HUDEP-2 (cell line): ENCODE results near the gene TSTD1.
"Not testable (repeated sequence)": the region's sequence is repeated elsewhere in the genome, so short reads cannot be mapped to it uniquely, and the experiment has no call there.

Experiments used
- DNase-seq, 76 experiments: peaks; one replicate each; lab custom pipeline; 2025; ENCODE audit not compliant: unreplicated experiment in 76 of 76; lab: John Stamatoyannopoulos, UW

Gene TSTD1

DNA sequence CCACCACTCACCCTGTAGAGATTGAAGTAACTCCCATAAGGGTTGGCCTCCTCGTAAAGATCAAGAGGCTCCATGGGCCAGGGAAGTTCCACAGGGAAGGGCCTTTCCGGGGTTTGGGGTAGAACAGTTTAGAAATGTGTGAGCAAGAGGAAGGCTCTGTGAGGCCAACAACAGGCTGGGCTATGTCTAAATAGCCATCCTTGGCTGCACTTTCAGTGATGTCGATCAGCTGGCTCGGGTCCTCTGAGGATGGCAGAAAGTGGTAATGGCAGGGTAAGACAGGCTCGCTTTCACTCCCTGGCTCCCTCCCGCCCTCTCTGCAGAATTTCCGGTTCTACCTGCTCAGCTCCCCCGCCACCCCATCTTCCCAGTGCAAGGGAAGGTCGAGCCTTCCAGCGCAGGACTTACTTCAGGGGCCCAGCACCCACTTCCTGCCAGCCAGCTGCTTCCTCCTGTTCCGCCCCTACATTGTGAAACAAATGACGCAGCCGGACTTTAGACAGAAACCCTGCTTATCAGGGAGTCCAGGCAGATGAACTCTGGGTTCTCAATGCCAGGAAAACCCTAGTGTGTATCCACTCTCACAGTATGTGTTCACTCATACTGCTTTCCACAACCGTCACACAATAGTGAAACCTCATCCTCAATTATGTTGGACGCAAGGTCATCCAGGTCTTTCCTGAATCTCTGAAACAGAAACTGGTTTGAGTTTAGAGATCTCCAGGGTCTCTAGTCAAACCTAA, 25.1 kb downstream of the TSTD1 start:
- peak in 72 of 76 experiments; percentile 33 to 90 (median 74) for DNase-seq

DNA sequence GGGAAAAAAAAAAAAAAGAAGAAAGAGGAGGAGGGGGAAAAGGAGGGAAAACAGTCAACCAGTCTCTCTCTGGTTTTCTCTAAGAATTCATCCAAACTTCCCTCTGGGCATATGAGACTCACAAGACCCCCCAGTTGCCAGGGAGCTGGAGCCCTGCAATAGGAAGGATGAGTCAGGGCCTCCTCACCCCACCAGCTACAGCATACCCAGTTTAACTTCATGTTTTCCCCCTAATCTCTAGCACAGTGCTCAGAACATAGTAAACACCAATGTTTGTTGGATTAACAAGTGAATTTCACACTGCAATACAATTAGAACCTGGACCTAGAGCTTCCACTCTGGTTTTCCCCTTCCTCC, 25.7 kb downstream of the TSTD1 start:
- DNase-seq, result peak in 1 of 76 experiments; percentile 48

DNA sequence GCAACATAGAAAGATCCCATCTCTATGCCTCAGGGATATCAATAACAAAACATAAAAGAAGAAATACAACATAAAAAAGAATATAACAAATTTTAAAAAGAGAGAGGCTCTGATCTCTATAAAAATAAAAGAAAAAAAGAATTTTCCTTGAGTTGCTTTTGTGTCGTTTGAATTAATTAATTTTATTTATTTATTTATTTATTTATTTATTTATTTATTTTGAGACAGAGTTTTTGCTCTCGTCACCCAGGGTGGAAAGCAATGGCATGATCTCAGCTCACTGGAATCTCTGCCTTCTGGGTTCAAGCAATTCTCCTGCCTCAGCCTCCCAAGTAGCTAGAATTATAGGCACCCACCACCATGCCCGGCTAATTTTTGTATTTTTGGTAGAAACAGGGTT, 26.3 kb downstream of the TSTD1 start:
- DNase-seq, result no peak

DNA sequence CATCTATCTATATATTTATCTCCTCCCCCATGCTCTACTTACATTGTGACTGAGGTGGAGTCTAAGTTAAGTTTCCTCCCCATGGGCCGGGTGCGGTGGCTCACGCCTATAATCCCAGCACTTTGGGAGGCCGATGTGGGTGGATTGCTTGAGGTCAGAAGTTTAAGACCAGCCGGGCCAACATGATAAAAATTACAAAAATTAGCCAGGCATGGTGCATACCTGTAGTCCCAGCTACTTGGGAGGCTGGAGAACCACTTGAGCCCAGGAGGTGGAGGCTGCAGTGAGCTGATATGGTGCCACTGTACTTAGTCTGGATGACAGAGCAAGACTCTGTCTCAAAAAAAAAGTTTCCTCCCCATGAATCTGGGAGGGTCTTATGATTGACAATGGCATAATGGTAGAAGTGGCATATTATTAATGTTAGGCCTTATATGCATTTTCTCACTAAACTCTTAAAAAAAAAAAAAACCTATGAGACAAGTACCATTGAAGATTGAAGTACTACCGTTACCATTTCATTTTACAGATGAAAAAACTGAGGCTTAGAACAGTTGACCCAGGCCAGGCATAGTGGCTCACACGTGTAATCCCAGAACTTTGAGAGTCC, 29.1 kb downstream of the TSTD1 start:
- DNase-seq, result peak in 74 of 76 experiments; percentile 15 to 94 (median 78)

DNA sequence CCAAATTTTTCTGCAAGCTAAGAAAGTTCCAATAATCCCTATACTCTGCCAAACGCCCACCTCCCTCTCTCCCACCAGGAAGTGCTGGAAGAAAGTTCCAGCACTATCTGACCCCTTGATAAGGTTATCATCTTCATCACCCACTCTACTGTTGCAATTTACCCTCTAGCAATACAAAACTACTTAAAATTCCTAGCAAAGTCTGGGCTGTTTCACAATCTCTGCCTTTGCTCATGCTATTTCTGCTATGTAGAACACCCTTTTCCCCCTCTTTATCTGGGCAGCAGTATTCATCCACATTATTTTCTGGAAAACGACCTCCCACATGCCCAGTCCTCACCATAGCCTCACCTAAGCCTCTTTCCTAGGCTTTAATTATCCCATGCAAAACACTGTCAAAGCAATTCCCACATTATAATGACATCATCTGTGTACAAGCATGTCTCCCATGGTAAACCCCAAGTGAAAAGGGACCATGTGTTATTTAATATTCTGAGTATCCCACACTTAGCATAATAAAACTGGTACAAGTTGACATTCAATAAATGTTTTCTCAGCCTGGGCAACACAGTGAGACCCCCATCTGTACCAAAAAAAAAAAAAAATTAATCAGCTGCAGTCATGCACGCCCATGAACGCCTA, 29.8 kb downstream of the TSTD1 start:
- no peak for DNase-seq

DNA sequence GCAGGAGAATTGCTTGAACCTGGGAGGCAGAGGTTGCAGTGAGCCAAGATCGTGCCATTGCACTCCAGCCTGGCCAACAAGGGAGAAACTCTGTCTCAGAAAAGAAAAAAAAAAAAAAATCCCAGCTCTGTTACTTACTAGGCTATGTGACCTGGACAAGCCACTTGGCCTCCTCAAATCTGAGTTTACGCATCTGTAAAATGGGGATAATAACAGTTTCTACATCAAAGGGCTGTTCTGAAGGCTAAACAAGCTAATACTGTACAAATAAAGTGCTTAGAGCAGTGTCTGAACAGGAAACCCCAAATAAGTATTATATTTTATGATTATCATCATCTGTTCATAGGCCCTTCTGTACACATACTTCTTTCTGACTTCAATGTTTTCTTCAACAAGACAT, 31.4 kb downstream of the TSTD1 start:
- no peak for DNase-seq

DNA sequence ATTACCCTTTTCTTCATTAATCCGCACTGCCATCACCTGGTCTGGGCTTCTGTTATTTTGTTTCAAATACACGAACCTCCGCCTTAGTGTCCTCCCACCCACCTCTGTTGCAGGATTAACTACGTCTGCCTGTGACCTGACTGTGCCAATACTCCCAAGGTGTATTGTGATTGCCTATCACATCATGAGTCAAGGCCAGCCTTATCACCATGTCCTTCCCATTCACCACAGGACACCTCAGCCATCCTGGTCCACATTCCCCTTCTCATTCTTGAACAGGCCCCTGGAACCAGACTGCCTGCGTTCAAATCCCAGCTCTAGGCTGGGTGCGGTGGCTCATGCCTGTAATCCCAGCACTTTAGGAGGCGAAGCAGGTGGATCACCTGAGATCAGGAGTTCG, 32.2 kb downstream of the TSTD1 start:
- no peak for DNase-seq

DNA sequence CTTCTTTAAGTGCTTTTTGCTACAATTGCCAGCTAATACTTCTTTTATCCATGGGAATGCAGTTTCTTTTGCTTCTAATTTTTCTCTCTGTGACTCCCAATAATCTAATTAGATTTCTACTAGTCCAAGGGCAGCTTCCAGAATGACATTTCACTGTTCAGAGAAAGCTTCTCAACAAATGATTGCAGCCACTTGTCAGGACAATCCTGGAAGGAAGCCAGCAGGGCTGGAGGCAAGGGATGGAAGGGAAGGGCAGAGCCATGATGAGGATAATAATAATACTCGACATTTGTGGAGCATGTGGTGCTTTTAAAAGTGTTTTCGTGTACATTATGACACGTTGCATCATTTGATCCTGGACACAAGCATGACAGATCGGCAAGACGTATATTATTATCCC, 37.2 kb downstream of the TSTD1 start:
- DNase-seq, result no peak

DNA sequence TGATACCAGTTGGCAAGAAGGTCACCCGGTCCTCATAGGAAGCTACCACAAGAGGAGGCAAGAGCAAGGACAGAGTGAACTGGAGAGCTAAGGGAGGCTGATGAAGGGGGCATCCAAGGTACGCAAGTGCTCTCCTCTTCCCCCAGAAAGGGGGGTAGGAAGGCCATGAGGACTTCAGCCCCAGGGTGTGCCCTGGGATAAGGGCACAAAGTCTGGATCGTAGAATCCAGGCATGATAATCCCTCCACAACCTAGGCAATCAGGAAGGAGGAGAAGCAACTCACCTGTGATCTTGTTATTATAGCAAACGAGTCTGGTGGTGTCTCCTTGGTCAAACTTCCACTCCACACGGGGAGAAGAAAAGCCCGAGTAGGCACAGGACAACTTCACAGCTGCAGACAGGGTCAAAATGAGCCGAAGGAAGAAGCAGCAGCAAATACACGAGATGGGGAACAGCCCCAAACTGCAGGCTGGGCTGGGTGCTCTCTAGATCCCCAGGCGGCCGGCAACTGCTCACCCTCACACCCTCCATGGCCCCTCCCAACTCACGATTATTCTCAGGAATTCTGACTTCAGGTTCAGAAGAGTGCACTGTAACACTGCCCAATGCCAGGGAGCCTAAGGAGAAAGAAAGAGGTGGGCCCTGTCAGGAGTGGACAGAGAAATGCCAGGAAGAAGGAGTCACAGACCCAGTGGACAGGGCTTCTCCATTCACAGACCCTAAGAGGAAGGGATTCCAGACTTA, 37.9 kb downstream of the TSTD1 start:
- no peak for DNase-seq

DNA sequence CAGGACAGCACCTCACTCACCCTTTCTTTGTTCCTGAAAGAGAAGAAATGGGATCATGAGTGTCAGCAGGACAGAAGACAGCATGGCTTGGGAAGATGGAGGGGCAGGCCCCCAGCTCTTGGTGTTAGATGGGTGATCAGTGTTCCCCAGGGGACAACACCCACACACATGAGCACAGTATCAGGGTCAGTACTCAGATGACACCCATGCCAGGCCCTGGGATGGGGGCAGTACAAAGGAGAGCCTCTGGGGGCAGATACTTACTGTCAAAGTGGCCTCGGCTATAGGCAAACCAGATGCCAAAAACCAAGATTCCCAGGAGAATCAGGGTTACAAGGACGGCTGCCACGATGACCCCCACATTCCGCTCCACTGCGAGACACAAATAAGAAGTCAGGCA, 39.4 kb downstream of the TSTD1 start:
- DNase-seq, result no peak

DNA sequence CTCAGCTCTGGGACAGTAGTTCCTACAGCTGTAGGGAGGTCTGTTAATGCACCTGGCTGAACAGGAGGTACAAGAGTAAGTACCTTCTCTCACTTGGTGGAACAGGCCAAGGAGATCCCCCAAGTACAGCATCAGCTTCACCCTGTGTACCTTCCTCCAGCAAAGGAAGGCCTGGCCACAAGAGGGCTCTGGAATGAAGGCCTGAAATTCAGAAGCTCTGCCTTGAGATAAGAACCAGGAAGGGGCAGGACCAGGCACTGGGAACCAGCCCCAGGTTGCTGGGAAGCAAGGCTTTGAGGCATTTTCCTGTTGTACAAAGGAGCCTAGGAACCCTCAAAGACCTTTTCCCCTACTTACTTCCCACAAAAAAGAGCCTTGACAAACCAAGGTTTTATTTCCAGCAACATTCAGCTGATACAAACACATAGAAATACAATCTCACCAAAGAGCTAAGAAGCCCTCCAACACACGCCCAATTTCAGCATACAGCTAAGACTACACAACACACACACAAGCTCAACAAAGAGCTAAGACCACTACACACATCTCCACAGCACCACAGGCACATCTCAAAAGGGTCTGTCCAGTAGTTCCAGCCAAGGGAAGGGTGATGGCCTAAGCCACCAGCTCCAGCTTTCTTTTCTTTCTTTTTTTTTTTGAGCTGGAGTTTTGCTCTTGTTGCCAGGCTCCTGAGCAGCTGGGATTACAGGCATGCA, 41.3 kb downstream of the TSTD1 start:
- peak in 67 of 76 experiments; percentile 1 to 74 (median 48) for DNase-seq

DNA sequence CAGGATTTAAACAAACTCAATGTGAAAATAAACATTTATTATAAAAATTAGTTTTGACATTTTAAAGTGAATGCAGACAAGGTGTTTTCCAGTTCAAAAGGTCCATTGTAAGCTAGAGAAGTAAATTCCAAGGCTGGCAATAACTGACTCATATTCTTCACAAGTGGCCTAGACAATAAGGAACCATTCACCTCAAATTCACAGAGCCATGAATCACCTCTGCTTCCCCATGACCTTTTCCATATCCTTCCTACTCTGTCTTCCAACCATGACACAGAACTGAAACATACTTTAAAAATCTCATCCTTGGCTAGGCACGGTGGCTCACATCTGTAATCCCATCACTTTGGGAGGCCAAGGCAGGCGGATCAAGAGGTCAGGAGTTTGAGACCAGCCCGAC, 42.6 kb downstream of the TSTD1 start:
- DNase-seq, result no peak

DNA sequence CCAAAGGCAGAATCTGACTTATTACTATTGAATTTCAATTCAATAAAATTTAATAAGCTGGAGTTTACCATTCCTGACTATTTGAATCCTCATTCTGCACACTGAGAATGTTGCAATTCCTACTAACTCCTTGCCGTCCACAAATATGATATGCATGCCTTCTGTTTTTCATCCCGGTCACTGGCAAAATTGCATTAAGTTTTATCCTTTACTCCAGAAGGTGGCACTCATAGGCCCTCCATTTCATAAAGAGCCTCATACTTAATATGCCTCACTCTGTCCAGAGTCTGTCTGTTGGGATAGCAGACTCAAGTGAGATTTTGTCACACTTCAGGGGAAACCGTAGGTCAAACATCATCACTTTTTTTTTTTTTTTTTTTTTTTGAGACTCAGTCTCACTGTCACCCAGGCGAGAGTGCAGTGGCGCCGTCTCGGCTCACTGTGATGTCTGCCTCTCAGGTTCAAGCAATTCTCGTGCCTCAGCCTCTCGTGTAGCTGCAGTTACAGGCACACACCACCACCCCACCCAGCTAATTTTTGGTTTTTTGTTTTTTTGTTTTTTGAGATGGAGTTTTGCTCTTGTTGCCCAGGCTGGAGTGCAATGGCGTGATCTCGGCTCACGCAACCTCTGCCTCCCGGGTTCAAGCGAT, 45.1 kb downstream of the TSTD1 start:
- DNase-seq, result peak in 15 of 76 experiments; percentile 6 to 41 (median 13)

DNA sequence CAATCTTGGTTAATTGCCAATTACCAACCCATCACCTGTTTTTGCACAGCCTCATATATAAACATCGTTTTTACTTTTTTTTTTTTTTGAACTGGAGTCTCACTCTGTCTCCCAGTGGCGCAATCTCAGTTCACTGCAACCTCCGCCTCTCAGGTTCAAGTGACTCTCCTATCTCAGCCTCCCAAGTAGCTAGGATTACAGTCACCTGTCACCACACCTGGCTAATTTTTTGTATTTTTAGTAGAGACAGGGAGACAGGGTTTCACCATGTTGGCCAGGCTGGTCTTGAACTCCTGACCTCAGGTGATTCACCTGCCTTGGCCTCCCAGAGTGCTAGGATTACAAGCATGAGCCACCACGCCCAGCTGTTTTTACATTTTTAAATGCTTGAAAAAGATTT, 46.7 kb downstream of the TSTD1 start:
- DNase-seq, result not testable (repeated sequence)
